GM21786 (cell line): ENCODE results near the gene RNF217.

ENCODE experiments used
- ATAC-seq: cut with Tn5 transposase; IDR thresholded peaks from one replicate; pipeline ENCODE4 v1.9.1; 2021; ENCODE audit not compliant: unreplicated experiment

RNF217 gene

DNA sequence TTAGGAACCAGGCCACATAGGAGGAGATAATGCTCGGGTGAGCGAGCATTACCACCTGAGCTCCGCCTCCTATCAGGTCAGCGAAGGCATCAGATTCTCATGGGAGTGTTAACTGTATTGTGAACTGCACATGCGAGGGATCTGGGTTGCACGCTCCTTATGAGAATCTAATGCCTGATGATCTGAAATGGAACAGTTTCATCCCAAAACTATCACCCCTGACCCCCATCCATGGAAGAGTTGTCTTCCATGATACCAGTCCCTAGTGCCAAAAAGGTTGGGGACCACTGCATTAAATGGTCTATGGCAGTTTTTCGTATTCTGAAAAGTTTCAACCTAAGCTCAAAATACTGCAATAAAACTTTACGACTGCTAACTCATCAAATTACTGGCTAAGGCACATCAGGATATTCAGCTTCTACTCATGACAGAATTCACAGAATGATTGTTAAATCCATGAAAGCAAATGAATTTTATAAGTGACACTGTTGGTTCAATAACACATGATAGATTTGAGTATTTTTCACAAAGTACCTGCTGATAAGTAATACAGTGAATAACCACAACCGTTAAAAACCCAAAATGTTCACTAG, 25.9 kb downstream of the RNF217 start:
- no peak for ATAC-seq

DNA sequence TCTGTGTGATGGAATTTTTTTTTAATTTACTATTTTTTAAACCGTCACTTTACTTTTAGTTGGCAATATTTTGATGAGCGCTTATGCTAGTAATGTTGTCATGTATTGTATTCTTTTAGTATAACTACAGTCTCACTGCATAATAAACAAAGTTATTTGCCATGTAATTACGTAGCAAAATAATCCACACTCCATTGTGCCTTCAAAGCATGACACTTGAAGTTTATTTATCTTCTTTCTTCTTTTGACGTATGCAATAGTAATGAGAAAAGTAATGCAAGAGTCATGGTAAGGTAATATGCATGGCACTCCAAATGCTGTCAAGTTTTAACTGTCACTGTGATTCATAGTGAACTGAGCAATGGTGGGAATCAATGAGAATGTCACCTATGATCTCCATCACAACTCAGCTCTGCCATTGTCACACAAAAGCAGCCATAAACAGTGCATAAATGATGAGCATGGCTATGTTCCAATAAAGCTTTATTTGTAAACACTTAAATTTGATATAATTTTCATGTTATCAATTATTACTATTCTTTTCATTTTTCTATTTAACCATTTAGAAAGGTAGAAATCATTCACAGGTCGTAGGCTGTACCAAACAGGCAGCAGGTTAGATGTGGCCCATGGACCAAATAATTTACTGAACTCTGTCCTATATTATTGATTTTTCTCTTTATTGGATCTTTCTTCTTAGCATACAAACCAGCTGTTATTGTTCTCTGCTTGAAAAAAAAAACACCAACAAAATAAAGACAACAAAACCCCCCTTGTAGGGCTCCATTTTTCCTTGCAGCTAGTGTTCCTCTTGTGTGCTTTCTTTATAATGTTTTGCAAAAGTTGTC, 27.1 kb downstream of the RNF217 start:
- ATAC-seq = no peak

DNA sequence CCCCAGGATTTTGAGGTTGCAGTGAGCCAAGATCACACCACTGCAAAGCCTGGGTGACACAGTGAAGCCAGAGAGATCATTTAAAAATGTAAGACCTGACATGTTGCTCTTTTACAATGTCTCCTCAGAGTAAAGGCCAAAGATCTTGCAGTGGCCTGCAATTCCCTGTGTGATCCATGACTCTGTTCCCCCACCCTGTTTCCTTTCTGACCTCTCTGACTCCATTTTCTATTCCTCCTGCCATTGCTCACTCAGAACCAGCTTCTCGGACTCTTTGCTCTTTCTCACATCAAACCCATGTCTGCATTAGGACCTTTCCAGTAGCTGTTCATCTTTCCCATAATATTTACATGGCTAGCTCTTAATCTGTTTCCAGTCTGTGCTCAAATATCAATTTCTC, 28.8 kb downstream of the RNF217 start:
- no peak for ATAC-seq

DNA sequence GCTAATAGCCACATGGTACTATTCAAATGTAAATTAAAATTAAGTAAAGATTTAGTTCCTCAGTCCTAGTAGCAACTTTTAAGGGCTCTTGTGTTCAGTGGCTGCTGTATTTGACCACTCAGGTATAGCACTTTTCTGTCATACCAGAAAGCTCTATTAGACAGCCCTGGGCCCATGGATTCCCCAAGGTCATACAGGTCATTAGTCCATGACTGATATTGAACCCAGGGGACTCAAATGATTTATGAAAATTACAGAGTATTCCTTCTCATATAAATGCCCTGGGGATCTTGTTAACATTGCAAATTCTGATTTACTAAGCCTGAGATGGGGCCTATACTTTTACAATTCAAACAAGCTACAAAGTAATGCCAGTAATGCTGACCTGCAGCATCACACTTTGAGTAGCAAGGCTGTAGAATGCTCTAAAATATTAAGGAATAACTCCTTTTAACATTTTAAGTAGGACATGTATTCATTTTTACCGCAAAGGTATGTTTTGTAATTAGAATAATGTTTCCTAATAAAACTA, 29.6 kb downstream of the RNF217 start:
- no peak for ATAC-seq

DNA sequence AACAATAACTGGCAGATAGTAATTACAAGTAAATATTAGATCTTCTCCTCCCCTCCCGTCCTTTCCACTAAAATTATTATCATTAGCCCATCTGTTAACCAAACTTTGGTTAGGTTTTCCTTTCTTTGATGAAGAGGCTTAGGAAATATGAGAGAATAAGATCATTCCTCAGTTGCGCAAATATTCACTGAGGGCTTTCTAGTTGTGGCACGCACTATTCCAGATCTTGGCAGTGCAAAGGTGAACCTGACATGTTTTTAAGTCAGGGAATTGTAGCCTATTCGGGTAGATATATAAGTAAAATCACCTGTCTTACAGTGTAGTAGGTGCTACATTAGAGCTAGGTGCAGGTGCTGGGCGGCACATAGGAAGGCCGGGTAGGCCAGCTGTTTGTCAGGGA, 31.1 kb downstream of the RNF217 start:
- no peak for ATAC-seq

DNA sequence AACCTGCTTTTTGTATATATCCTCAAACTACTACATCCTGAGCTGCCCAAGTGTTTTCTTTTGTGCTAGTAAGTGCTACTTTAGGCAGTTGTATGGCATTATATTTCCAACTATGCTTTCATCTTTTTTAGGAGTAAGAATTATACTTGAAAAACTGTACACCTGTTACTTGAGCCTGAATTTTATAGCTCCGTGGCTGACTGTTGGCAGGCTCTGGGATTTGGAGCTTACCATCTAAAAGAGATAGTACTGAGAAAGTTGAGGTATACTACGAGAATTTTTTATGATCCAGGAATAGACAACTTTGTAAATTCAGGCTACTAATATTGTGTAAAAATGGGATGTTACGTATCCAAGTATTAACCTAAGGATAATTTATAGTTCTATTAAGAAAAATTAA, 32.4 kb downstream of the RNF217 start:
- no peak for ATAC-seq

DNA sequence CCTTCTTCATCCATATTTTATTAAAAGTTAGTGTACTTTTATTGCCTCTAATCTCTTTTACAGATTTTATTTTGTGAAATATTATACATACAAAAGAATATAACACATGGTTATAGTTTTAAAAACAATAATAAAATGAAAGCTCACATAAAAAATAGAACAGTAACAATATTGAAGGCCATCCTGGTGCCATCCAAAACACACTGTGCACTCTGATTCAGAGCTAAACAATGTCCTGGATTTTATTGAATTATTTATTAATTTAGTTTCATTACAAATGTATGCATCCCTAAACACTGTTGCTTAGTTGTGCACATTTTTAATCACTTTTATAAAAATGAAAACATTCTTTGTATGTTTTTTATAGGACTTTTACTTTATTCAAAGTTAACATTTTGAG, 32.9 kb downstream of the RNF217 start:
- no peak for ATAC-seq

DNA sequence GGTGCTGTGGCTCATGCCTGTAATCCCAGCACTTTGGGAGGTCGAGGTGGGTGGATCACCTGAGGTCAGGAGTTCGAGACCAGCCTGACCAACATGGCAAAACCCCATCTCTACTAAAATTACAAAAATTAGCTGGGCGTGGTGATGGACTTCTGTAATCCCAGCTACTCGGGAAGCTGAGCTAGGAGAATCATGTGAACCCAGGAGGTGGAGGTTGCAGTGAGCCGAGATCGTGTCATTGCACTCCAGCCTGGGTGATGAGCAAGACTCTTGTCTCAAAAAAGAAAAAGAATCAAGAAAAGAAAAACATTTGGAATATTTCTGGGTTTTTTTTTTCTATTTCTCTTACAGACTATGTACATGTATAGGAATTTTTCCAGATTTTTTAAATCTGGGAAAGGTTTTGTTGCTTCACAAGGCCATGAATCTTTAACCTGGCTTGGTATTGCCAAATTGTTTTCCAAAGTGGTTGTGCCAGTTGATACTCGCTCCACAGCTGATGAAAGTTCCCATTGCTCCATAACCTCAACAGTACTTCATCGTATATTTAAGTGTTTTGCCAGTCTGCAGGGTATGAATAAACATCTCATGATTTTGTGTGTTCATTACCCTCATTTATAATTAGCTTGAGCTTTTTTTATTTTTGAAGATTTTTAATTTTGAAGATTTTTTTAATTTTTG, 33.5 kb downstream of the RNF217 start:
- no peak for ATAC-seq

DNA sequence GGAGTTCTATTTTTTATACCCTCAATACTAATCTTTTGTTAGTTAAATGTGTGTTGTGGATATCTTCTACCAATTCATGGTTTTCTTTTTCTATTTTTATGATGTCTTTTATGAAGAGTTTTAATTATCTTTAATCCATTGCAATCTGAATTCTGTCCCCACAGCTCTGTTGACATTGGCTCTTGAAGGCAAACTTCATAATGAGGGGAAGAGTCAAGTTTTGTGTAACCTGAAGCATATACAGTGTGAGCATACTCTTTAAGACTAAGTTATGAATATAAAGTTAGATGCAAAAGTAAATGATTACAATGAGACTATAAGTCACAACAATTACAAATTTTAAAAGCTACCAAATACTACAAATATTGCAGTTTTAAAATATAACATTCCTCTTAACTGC, 34.2 kb downstream of the RNF217 start:
- ATAC-seq = no peak

DNA sequence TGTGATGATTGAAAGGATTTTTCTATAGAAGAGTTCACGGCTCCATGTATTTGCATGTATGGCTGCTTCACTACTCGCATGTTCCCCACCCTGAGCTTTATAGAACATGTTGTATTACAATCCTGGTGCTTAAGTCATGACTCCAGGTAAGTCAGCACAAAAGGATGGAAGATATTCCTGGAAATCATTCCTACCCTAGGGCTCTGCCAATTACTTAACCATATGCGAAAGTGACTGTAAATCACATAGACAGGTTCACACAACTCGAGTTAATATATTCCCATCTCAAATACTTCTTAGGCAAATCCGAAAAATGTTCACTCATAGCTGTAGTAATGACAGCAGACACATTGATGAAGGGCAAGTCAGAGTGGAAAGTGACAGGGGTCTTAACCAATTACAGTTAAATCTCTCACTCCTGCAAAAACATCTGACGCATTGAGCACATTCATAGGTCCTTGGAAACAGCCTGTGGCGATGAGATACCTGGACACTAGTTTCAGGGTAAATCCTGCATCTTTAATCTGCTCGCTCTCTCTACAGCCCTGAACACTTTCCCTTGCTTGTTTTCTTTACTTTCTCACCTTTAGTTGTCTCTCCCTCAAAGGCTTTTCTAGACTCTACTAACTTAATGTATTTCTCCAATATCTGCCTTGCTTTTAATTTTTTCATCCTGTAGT, 35.1 kb downstream of the RNF217 start:
- ATAC-seq = no peak

DNA sequence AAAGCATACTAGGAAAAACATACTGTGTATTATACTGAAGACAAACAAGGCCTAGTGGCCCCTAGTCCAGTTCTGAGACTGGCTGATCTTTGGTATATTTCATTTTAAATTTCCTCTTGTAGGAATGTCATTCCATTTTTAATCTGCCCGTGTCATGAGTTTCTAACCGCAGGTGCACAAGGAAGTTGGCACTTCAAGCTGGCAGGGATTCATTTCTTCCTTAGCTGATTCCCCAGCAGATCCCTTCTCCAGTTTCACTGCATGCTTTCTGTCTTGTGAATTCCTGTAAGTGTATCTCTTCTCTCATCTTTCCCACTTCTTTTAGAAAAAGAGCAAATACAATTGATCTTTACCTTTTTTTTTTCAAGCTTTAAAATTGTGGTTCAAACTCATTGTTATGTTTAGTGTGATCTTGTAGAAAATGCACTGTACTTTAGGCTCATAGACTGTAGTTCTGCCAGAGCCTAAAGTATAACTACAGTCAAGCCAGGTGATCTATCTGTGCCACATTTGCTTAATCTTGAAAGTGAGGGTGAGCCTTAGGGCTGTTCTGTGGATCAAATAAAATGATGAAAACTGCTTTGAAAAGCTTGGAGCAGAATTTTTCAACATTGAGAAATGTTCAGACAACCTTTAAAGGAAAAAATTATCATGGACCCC, 37.0 kb downstream of the RNF217 start:
- no peak for ATAC-seq

DNA sequence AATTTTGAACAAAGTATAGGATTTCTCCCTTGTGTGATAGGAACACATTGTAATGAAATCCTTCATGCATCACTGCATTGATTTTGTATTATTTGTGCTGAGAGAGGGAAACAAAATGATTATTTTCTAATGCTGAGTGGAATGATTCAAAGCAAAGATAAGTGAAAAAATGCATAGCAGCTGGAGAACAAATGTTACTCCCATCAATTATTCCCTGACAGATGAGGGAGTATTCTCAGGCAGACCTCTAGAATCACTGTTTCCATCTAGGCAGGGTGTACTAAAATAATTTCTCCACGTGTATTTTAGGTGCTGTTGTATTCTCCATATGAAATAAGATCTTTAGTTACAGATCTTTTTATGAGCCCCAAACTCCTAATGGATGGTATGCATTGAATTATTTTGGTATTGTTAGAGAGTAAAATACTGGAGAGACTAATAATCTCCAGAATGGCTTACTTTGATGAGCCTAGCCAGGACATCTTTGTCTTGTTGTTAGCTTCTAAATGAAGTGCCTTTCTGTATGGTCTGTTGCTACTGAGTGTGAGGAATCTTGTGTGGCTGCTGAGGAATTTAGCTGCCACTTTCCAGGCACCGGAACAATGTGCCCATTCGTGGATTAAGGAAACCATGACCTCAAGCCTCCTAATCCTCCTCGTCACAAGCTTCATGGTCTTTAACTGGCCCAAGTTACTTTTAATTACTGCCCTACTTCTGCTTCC, 39.6 kb downstream of the RNF217 start:
- no peak for ATAC-seq

DNA sequence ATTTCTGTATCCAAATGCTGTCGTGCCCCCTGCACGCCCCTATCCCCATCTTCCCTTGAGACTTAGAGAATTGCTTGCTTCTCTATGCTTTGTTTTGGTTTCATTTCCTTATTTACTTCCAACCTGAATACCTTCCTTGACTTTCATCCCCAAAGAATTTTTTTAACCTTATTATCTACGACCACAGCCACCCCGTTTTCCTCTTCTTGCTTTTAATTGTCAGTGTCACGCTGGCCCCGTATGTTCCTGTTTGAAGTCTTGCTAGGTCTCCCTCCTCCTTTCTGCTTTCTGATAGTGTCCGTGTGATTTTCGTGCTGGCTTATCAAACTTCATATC, 40.1 kb downstream of the RNF217 start:
- no peak for ATAC-seq

DNA sequence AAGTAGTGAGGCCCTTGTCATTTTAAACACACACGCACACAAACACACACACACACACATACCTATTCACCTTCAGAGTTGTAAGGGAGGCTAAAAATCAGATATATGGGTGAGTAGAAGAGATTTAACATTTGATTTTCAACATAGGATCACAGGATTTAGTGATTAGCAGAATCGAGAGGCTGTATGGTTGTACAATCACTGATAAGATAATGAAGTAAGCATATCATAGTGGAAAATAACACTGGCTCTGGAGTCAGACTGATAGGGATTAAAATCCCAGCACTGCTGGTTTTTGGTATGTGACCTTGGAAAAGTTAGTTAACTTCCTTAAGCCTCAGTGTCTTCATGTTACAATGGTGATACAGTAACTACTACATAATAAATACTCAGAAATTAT, 40.8 kb downstream of the RNF217 start:
- no peak for ATAC-seq

DNA sequence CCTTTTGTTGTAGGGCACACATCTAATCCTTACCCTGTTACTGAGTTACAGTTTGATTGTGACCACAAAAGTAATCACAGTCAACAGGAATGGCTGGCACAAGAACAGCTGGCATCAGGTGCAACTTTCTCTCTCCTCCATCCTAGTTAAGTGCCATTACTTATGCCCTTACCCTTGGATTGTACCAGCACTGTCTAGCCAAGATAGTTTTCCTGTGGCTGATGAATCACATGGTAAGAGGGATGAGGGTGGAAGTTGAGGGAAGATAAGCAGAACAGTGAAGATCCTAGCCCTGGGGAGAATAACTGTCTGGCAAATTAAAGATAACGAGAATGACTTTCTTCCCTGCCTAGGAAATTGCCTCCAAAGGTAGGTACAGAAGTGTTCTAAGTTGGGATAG, 42.0 kb downstream of the RNF217 start:
- ATAC-seq = no peak

DNA sequence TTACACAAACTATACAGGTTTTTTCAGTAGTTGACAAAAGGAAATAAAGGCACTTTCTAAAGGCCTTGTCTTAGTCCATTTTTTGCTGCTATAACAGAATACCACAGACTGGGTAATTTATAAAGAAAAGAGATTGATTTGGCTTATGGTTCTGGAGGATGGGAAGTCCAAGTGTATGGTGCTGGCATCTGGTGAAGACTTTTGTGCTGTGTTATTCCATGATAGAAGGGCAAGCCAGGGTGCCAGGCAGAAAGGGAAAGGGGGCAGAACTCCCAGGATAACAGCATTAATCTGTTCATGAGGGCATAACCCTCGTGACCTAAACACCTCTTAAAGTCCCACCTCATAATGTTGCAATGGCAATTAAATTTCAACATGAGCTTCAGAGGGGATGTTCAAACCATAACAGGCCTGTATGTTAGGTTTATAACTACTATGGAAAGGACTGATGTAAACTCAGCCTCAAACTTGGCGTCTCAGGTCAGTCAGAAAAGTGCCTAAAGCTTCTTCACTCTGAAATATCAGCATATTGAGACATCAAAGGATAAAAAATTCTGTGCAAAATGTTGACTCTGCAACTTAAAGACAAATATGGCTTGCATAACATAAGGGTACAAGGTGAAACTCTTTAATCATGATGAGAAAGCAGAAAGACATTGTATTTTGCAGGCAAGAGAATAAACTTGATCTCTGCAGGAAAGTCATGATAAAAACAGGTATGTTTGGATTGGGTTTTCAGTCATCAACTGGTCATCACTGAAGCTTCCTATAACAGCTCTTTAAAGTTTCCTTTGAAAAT, 42.8 kb downstream of the RNF217 start:
- ATAC-seq = no peak

DNA sequence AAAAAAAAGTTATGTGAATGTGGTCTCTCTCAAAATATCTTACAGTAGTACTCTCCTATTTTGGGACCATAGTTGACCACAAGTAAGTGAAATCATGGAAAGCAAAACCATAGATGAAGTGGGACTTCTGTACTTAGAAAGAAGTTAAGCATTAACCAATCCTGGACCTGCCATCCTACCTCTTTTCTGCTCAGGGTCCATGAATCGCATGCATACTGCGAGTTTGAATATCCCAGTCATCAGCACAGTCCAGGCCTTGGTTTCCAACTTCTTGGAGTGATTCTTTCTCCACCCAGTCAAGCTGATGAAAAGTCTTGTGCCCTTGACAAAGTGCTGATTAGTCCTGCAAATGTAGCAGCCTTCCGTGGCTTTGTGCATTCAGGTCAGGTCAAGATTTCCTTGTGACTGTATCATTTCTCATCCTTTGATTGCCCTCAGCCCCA, 46.0 kb downstream of the RNF217 start:
- peak; percentile 42 for ATAC-seq

DNA sequence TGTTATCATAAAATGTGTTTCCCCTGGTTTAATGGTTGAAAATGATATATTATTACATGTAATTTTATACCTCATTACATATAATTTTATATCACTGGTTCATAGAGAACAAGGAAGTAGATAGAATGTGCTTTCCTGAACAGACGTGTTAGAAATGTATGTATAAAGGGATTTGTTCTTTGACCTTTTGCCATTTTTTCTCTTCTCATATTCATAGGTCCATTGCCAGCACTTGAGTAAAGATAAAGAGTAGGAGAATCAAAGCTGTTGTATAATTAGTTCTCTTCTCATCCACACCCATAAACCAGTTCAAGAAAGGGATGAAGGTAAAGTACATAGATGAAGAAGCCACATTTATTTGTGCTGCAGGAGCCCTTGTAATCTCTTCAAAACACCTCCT, 46.7 kb downstream of the RNF217 start:
- ATAC-seq = no peak

DNA sequence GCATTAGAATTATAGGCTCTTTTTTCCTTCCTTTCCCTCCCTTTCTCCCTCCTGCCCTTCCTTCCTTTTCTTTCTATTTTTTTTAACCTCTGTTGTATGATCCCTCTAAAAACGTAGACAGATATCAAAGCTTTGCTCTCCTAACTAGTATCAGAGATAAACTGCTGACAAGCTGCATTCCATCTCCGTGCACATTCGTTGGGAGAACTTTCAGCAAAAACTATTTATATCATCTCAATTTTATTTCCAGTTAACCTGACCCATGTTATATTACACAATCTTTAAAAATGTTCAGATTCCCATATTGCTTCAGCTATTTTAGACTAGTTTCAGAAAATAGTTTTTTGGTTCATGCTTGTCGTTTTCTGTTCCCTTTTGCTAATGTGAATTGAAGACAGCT, 47.3 kb downstream of the RNF217 start:
- ATAC-seq = no peak
